Measurements from ENCODE around the gene PRDM16. TPM values are rescaled to one million over a fixed set of nuclear protein-coding genes. Genes with fewer than 3 reads are reported as not detected.

Gene PRDM16
- total and polyA plus RNA-seq, 7 donors = 0.04 to 1.2 (median 0.31) TPM

DNA sequence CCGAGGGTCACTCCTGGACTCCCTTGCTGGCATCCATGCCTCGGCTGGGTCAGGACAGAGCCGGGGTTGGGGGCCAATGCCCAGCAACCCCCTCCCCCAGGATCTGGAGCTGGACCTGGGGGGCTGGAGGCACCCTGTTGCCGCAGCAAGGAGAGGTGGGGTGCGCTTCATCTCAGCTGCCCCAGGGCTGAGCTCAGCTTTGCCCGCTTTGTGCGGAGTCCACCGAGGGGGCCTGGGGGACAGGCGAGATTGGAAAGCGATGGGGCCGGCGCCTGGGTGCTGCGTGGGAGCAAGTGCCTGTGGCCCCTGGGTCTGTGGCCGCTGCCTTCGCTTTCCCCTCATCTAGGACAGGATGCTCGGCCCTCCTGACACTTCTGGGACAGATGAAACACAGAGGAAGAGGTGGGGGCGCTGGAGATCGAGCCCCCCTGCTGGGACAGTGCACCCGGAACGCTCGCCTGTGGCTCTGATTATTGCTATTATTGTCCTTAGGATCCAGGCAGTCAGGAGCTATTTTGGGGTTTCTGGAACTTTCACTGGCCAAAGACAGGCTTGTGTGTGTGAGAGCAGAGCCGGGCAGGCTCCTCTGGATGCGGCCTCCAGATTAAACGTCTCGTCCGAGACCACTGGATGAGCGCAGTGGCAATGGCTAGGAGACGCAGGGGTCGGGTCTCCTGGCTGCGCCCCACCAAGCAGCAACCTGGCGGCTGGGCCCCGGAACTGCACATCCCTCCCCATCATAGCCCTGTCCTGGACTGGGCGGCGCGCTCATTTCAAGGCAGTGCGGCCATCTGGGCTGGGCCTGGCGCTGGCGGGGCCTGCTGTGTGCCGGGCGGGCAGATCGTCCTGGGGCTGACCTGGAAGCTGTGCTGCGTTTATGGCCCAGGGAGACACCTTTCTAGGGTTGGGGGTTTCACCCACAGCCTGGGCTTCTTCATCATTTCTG, 13.8 kb downstream of the PRDM16 start:
- H3K36me3 ChIP-seq (ENCODE audit: insufficient read depth in 1 of 2, low read depth in 1 of 2) = no peaks in the 10 kb centered on the region
- no peak overlapping the region for H3K4me3 ChIP-seq
- no peaks in the 10 kb centered on the region for H3K4me1 ChIP-seq
- DNase-seq (no peak), ATAC-seq (no peak)
- 88 to 90% (median 90%) methylated on average over 42 of the region's 42 CpGs for WGBS, 3 donors
- no peak overlapping the region for H3K27ac ChIP-seq
- TF ChIP-seq, protein P1, sequence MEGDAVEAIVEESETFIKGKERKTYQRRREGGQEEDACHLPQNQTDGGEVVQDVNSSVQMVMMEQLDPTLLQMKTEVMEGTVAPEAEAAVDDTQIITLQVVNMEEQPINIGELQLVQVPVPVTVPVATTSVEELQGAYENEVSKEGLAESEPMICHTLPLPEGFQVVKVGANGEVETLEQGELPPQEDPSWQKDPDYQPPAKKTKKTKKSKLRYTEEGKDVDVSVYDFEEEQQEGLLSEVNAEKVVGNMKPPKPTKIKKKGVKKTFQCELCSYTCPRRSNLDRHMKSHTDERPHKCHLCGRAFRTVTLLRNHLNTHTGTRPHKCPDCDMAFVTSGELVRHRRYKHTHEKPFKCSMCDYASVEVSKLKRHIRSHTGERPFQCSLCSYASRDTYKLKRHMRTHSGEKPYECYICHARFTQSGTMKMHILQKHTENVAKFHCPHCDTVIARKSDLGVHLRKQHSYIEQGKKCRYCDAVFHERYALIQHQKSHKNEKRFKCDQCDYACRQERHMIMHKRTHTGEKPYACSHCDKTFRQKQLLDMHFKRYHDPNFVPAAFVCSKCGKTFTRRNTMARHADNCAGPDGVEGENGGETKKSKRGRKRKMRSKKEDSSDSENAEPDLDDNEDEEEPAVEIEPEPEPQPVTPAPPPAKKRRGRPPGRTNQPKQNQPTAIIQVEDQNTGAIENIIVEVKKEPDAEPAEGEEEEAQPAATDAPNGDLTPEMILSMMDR (IDR thresholded peaks at IDR 0.05) = no peak
- intact Hi-C loops (cut with DNase I) = no loop called here
- no peaks in the 10 kb centered on the region for H3K9me3 ChIP-seq
- H3K27me3 ChIP-seq (ENCODE audit: insufficient read depth in 3 of 3, low read length in 2 of 3) = peaks cover 0 to 24% (median 0%) of the 10 kb centered on the region in 3 donors

DNA sequence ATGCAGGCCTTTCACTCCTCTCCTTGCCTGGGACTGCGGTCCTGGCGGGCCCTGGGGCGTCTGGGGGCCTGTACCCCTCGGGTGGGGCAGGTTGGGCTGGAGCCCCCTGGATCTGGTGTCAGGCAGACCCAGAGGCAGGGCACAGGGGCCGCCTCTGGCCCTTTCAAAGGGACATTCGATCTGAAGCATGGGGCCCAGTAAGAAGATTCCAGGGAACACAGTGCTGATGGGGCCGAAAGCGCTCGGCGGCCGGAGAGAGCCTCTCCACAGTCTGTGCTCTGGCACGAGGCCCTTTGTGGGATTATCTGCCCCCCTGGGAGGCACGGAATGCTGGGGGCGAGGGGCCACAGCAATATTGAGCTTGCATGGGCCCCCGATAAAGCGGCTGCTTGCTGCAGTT, 15.2 kb downstream of the PRDM16 start:
- intact Hi-C loops (cut with DNase I) = no loop called here
- 71 to 78% (median 76%) methylated on average over 15 to 16 of the region's 16 CpGs for WGBS, 3 donors
- Histone ChIP-seq H3K9me3 (no peaks in the 10 kb centered on the region), H3K4me3 (no peak overlapping the region), H3K27ac (no peak overlapping the region), H3K4me1 (no peaks in the 10 kb centered on the region), H3K36me3 (ENCODE audit: insufficient read depth in 1 of 2, low read depth in 1 of 2) (no peaks in the 10 kb centered on the region), H3K27me3 (ENCODE audit: insufficient read depth in 3 of 3, low read length in 2 of 3) (peaks cover 0 to 11% (median 0%) of the 10 kb centered on the region in 3 donors)
- DNase-seq = no peak
- TF ChIP-seq, protein P1 (IDR thresholded peaks at IDR 0.05) = no peak
- no peak for ATAC-seq

DNA sequence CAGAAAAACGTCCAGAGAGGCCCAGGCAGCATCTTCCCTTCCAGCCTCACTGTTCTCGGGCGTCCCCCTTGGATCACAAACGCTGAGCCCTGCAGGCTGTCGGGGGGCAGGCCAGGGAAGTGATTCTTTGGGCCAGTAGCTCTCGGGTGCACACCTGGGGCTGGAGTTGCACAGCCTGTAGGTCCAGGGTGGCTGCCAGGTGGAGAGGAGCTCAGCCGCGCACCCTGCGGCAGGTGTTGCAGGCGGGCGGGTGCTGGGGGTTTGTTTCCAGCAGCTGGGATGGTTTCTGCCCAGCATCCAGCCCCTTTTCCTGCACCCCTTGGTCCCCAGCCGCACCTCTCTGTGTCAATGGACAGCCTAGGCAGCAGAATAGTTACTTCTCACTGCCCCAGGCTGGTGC, 15.7 kb downstream of the PRDM16 start:
- Histone ChIP-seq H3K36me3 (ENCODE audit: insufficient read depth in 1 of 2, low read depth in 1 of 2) (no peaks in the 10 kb centered on the region), H3K4me1 (no peaks in the 10 kb centered on the region), H3K4me3 (no peak overlapping the region), H3K27ac (no peak overlapping the region), H3K9me3 (no peaks in the 10 kb centered on the region), H3K27me3 (ENCODE audit: insufficient read depth in 3 of 3, low read length in 2 of 3) (peaks cover 0 to 9% (median 0%) of the 10 kb centered on the region in 3 donors)
- no peak for DNase-seq
- intact Hi-C loops (cut with DNase I) = no loop called here
- ATAC-seq = no peak
- 87 to 91% (median 90%) methylated on average over 12 of the region's 12 CpGs for WGBS, 3 donors
- TF ChIP-seq, protein P1 (IDR thresholded peaks at IDR 0.05) = no peak

DNA sequence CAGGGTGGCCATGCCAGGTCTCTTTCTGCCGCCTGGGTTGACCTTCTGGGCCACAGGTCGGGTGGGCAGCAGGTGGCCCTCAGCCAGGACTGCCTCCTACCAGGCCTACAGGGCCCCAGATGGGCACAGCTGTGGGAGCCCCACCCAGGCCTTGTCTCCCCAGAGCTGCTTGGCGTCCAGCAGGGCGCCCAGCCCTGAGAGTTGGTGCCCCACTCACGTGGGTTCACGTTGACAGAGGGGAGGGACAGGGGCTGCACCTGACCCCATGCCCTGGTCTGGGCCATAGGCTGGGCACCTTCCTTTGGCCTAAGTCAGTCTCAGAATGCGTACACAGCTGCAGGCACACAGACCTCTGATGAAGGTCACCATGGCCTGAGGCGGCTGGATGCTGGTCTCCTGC, 16.7 kb downstream of the PRDM16 start:
- TF ChIP-seq, protein P1 (IDR thresholded peaks at IDR 0.05) = no peak
- Histone ChIP-seq H3K4me3 (no peak overlapping the region), H3K4me1 (no peaks in the 10 kb centered on the region), H3K36me3 (ENCODE audit: insufficient read depth in 1 of 2, low read depth in 1 of 2) (no peaks in the 10 kb centered on the region), H3K27ac (no peak overlapping the region), H3K27me3 (ENCODE audit: insufficient read depth in 3 of 3, low read length in 2 of 3) (peaks cover 0 to 5% (median 0%) of the 10 kb centered on the region in 3 donors), H3K9me3 (no peaks in the 10 kb centered on the region)
- intact Hi-C loops (cut with DNase I) = no loop called here
- 61 to 74% (median 69%) methylated on average over 8 of the region's 8 CpGs for WGBS, 3 donors
- DNase-seq (no peak), ATAC-seq (no peak)
